GM10266 (cell line): ENCODE results near the gene SBK1.

Experiments used
- DNase-seq: peaks from one replicate; pipeline ENCODE4 v3.0.0; 2012; ENCODE audit errors: extremely low spot score
- CTCF ChIP-seq: IDR thresholded peaks from 2 replicates; pipeline ENCODE4 v1.5.1; 2012; ENCODE audit warnings: mild to moderate bottlenecking, low read depth; ENCODE audit not compliant: control insufficient read depth, insufficient read depth; ENCODE audit errors: missing control alignments

Gene SBK1

GRCh38 chr16:28307936-28308335, 15.6 kb downstream of the SBK1 start:
- no peak for TF ChIP-seq CTCF
- no peak for DNase-seq

- TF ChIP-seq CTCF: no peak
- DNase-seq: no peak
Observed at GRCh38 chr16:28308794-28309584, 16.7 kb downstream of the SBK1 start.

GRCh38 chr16:28309811-28310311, 17.5 kb downstream of the SBK1 start:
- DNase-seq: no peak
- TF ChIP-seq CTCF: no peak

GRCh38 chr16:28310796-28311195, 18.5 kb downstream of the SBK1 start:
- no peak for DNase-seq
- TF ChIP-seq CTCF: no peak

- no peak for DNase-seq
Observed at GRCh38 chr16:28311413-28311812, 19.1 kb downstream of the SBK1 start.

GRCh38 chr16:28311913-28312312, 19.6 kb downstream of the SBK1 start:
- DNase-seq: no peak
- TF ChIP-seq CTCF: no peak

More at GRCh38 chr16:28311413-28311812, 19.1 kb downstream of the SBK1 start:
- no peak for TF ChIP-seq CTCF

- TF ChIP-seq CTCF: no peak
- no peak for DNase-seq
Observed at GRCh38 chr16:28312327-28312726, 20.0 kb downstream of the SBK1 start.
